Liver (tissue), 9 donors: ENCODE results near the gene SOX13. TPM values are rescaled to one million over a fixed set of nuclear protein-coding genes. Genes with fewer than 3 reads are reported as not detected.

Experiments
- DNase-seq: peaks from one replicate; pipeline ENCODE4 v3.0.0-alpha.2; 2017; ENCODE audit warnings: low spot score
- H3K27ac ChIP-seq, 2 donors: one replicate each; pipeline ENCODE4 v1.7.0; 2013; ENCODE audit warnings: inconsistent platforms in 2 of 2, low read length in 2 of 2, control low read depth in 1 of 2, low read depth in 1 of 2, mild to moderate bottlenecking in 1 of 2
- H3K27me3 ChIP-seq, 4 donors: one replicate each; pipeline versions ENCODE4 v1.6.1 to v1.7.0; 2013; ENCODE audit warnings: low read length in 3 of 4, inconsistent platforms in 1 of 4, mild to moderate bottlenecking in 1 of 4, moderate library complexity in 1 of 4; ENCODE audit not compliant: control insufficient read depth in 4 of 4, insufficient read depth in 4 of 4
- H3K36me3 ChIP-seq, 4 donors: one replicate each; pipeline versions ENCODE4 v1.6.1 to v1.7.0; 2013; ENCODE audit warnings: low read length in 3 of 4, mild to moderate bottlenecking in 3 of 4, low read depth in 1 of 4, moderate library complexity in 1 of 4; ENCODE audit not compliant: control insufficient read depth in 4 of 4, insufficient read depth in 3 of 4
- H3K4me1 ChIP-seq, 4 donors: one replicate each; pipeline versions ENCODE4 v1.6.1 to v1.7.0; 2013; ENCODE audit warnings: low read length in 3 of 4, mild to moderate bottlenecking in 3 of 4, moderate library complexity in 1 of 4; ENCODE audit not compliant: control insufficient read depth in 4 of 4, insufficient read depth in 4 of 4
- H3K4me3 ChIP-seq, 3 donors: one replicate each; pipeline versions ENCODE4 v1.6.1 to v1.7.0; 2013; ENCODE audit warnings: low read length in 3 of 3, control low read depth in 1 of 3, low read depth in 1 of 3, mild to moderate bottlenecking in 1 of 3
- H3K9ac ChIP-seq, 2 donors: one replicate each; pipeline ENCODE4 v1.7.0; 2013; ENCODE audit warnings: low read length in 2 of 2, mild to moderate bottlenecking in 2 of 2, moderate library complexity in 2 of 2, control low read depth in 1 of 2, low read depth in 1 of 2
- H3K9me3 ChIP-seq, 4 donors: one replicate each; pipeline versions ENCODE4 v1.6.1 to v1.7.0; 2013; ENCODE audit warnings: low read length in 3 of 4; ENCODE audit not compliant: control insufficient read depth in 4 of 4
- ATF3 ChIP-seq: IDR thresholded peaks from 2 replicates; pipeline ENCODE4 v1.6.1; 2016; ENCODE audit warnings: antibody characterized with exemption
- CTCF ChIP-seq: fragments of 150-350 bp; IDR thresholded peaks from 2 replicates; pipeline ENCODE4 v1.5.1; 2017; ENCODE audit warnings: improper control_type of control experiment, low read depth, low read length; ENCODE audit not compliant: missing input control
- EGR1 ChIP-seq, 2 donors: IDR thresholded peaks; 2 replicates each; pipeline ENCODE4 v1.6.1; 2016 to 2018; ENCODE audit warnings: antibody characterized with exemption in 2 of 2, low read depth in 2 of 2
- FOXA1 ChIP-seq: IDR thresholded peaks from 2 replicates; pipeline ENCODE4 v1.6.1; 2016; ENCODE audit warnings: antibody characterized with exemption
- FOXA2 ChIP-seq: IDR thresholded peaks from 2 replicates; pipeline ENCODE4 v1.6.1; 2016; ENCODE audit warnings: antibody characterized with exemption
- GABPA ChIP-seq, 2 donors: IDR thresholded peaks in 1 of 2; conservative IDR thresholded peaks in 1 of 2; 2 replicates each; pipeline ENCODE4 v1.6.1; 2016; ENCODE audit warnings: antibody characterized with exemption in 2 of 2, mild to moderate bottlenecking in 1 of 2, moderate library complexity in 1 of 2
- HNF4A ChIP-seq, 2 donors: conservative IDR thresholded peaks; 2 replicates each; pipeline ENCODE4 v1.6.1; 2016; ENCODE audit warnings: antibody characterized with exemption in 2 of 2, mild to moderate bottlenecking in 2 of 2
- HNF4G ChIP-seq: IDR thresholded peaks from 2 replicates; pipeline ENCODE4 v1.6.1; 2016; ENCODE audit warnings: antibody characterized with exemption
- JUND ChIP-seq, 2 donors: IDR thresholded peaks; 2 replicates each; pipeline ENCODE4 v1.6.1; 2016; ENCODE audit warnings: antibody characterized with exemption in 2 of 2
- MAX ChIP-seq: IDR thresholded peaks from 2 replicates; pipeline ENCODE4 v1.6.1; 2016; ENCODE audit warnings: antibody characterized with exemption
- NR2F2 ChIP-seq: IDR thresholded peaks from 2 replicates; pipeline ENCODE4 v1.6.1; 2016; ENCODE audit warnings: antibody characterized with exemption
- RAD21 ChIP-seq, 2 donors: IDR thresholded peaks; 2 replicates each; pipeline ENCODE4 v1.6.1; 2016; ENCODE audit warnings: antibody characterized with exemption in 2 of 2, mild to moderate bottlenecking in 2 of 2
- REST ChIP-seq: IDR thresholded peaks from 2 replicates; pipeline ENCODE4 v1.6.1; 2016; ENCODE audit warnings: antibody characterized with exemption, mild to moderate bottlenecking
- RXRA ChIP-seq, 2 donors: IDR thresholded peaks; 2 replicates each; pipeline ENCODE4 v1.6.1; 2017 to 2018; ENCODE audit warnings: antibody characterized with exemption in 2 of 2, mild to moderate bottlenecking in 1 of 2
- SP1 ChIP-seq: IDR thresholded peaks from 2 replicates; pipeline ENCODE4 v1.6.1; 2018; ENCODE audit warnings: antibody characterized with exemption, mild to moderate bottlenecking
- TAF1 ChIP-seq: conservative IDR thresholded peaks from 2 replicates; pipeline ENCODE4 v1.6.1; 2016; ENCODE audit warnings: antibody characterized with exemption, mild to moderate bottlenecking
- YY1 ChIP-seq: IDR thresholded peaks from 2 replicates; pipeline ENCODE4 v1.6.1; 2016; ENCODE audit warnings: antibody characterized with exemption, mild to moderate bottlenecking
- ZBTB33 ChIP-seq: IDR thresholded peaks from 2 replicates; pipeline ENCODE4 v1.6.1; 2016; ENCODE audit warnings: antibody characterized with exemption
- WGBS: extraction: QIAGEN DNeasy Blood & Tissue Kit; methylation state at CpG from one replicate; pipeline ENCODE4 v1.1.7; 2013; 5-methylcytosine and 5-hydroxymethylcytosine counted together
- polyA plus RNA-seq, 2 donors: library from polyadenylated mRNA; stranded (reverse) in 1 of 2; unstranded in 1 of 2; fragments of 200-250 nt in 1 of 2; fragments of >200 nt in 1 of 2; fragmentation: Nextera tagmentation in 1 of 2; extraction: Ambion mirVana in 1 of 2; gene quantifications; one replicate each; pipeline versions ENCODE4 v1.2.1 to v1.2.3, GENCODE V29; 2013 to 2015
- total RNA-seq, 2 donors: library from RNA; depleted of rRNA; stranded (reverse); fragments of >200 nt; gene quantifications; one replicate each; pipeline ENCODE4 v1.2.3, GENCODE V29; 2014
- donor health status: healthy.
- donor health status: healthy.
- donor health status: healthy.
- donor health status: healthy.
- donor health status: healthy.

The SOX13 gene
- total and polyA plus RNA-seq, 4 donors: 7.8 to 15.5 (median 8.7) TPM

- no peaks in the 10 kb centered on the region for H3K9me3 ChIP-seq
- H3K9ac ChIP-seq: no peak overlapping the region
- no peak overlapping the region for H3K4me3 ChIP-seq
- no peak for DNase-seq
- peaks cover 0 to 22% (median 9%) of the 10 kb centered on the region in 4 donors for H3K4me1 ChIP-seq
- H3K27me3 ChIP-seq: no peaks in the 10 kb centered on the region
- no peak overlapping the region for H3K27ac ChIP-seq
- WGBS: 97% methylated on average over 6 of the region's 6 CpGs
- no peaks in the 10 kb centered on the region for H3K36me3 ChIP-seq
- TF ChIP-seq MAX (no peak), HNF4A (conservative IDR thresholded peaks at IDR 0.05) (no peak), FOXA1 (no peak), RXRA (IDR thresholded peaks at IDR 0.05) (no peak), REST (no peak), TAF1 (no peak), ATF3 (no peak), NR2F2 (no peak), JUND (IDR thresholded peaks at IDR 0.05) (no peak), ZBTB33 (no peak), SP1 (no peak), EGR1 (IDR thresholded peaks at IDR 0.05; ENCODE audit: low read depth in 2 of 2) (no peak), HNF4G (no peak), YY1 (no peak), GABPA (IDR thresholded peaks at IDR 0.05 in 1 of 2, conservative IDR thresholded peaks at IDR 0.05 in 1 of 2) (no peak), FOXA2 (no peak), CTCF (no peak), RAD21 (IDR thresholded peaks at IDR 0.05) (no peak)
These were observed 2.0 kb upstream of the SOX13 start for GRCh38 chr1:204070895-204071294.
